H1 (cell line): ENCODE results near the gene IGSF11. TPM values are rescaled to one million over a fixed set of nuclear protein-coding genes. Genes with fewer than 3 reads are reported as not detected.

ENCODE experiments used
- CTCF ChIA-PET: fragments of 300-600 bp; sonication (Branson Sonifier 250); formaldehyde crosslinking; loops from one replicate; lab custom pipeline; 2021; ENCODE audit not compliant: partially characterized antibody; lab: Charles Lee
- POLR2A ChIA-PET: fragments of 300-600 bp; sonication (Branson Sonifier 250); formaldehyde crosslinking; loops from one replicate; lab custom pipeline; 2021; ENCODE audit warnings: inconsistent platforms; ENCODE audit not compliant: partially characterized antibody; lab: Charles Lee
- DNase-seq, 2 experiments: peaks; one replicate each; pipeline versions ENCODE4 v3.0.0 to v3.0.0-alpha.2; 2010 to 2022; ENCODE audit warnings: low spot score in 2 of 2, low read depth in 1 of 2, mixed read lengths in 1 of 2
- FAIRE-seq: peaks from 2 replicates; lab custom pipeline; 2011; peaks lifted over from hg19 to GRCh38; lab: Jason Lieb, UNC
- H2AFZ ChIP-seq: 2 replicates; pipeline ENCODE4 v1.8.1; 2012; ENCODE audit warnings: low read length, inconsistent platforms
- H2AK5ac ChIP-seq: 2 replicates; pipeline ENCODE4 v1.6.1; 2013; ENCODE audit warnings: low read depth, low read length
- H2BK120ac ChIP-seq: replicated peaks from 2 replicates; pipeline ENCODE3; 2013; ENCODE audit warnings: low read depth, low read length, inconsistent platforms
- H2BK12ac ChIP-seq: 2 replicates; pipeline ENCODE4 v1.6.1; 2013; ENCODE audit warnings: low read depth, low read length
- H2BK15ac ChIP-seq: 2 replicates; pipeline ENCODE4 v1.6.1; 2013; ENCODE audit warnings: low read length
- H2BK20ac ChIP-seq: 2 replicates; pipeline ENCODE4 v1.6.1; 2013; ENCODE audit warnings: low read length
- H2BK5ac ChIP-seq: 2 replicates; pipeline ENCODE4 v1.6.1; 2013; ENCODE audit warnings: low read depth, low read length
- H3K14ac ChIP-seq: 2 replicates; pipeline ENCODE4 v1.6.1; 2013; ENCODE audit warnings: inconsistent platforms; ENCODE audit not compliant: insufficient read length
- H3K18ac ChIP-seq: 2 replicates; pipeline ENCODE4 v1.6.1; 2013; ENCODE audit warnings: low read length; ENCODE audit errors: extremely low read depth
- H3K23ac ChIP-seq: 2 replicates; pipeline ENCODE4 v1.6.1; 2013; ENCODE audit warnings: inconsistent platforms; ENCODE audit not compliant: insufficient read length
- H3K23me2 ChIP-seq: 2 replicates; pipeline ENCODE4 v1.6.1; 2013; ENCODE audit warnings: low read depth, low read length
- H3K27ac ChIP-seq: 2 replicates; pipeline ENCODE4 v1.6.1; 2011; ENCODE audit warnings: low read depth, low read length, inconsistent platforms
- H3K27me3 ChIP-seq, 4 experiments: replicated peaks in 1 of 4; 1 replicate in 1 of 4; 2 replicates in 3 of 4; pipeline versions ENCODE4 v1.6.1 to v1.8.1; 2011 to 2013; ENCODE audit warnings: low read length in 3 of 4, mild to moderate bottlenecking in 3 of 4, inconsistent platforms in 2 of 4, mixed read lengths in 2 of 4, moderate library complexity in 1 of 4; ENCODE audit not compliant: control insufficient read depth in 3 of 4, insufficient read depth in 3 of 4; ENCODE audit errors: extremely low read depth in 1 of 4
- H3K36me3 ChIP-seq, 4 experiments: 2 replicates each; pipeline versions ENCODE4 v1.6.1 to v1.8.1; 2011 to 2013; ENCODE audit warnings: mild to moderate bottlenecking in 4 of 4, low read length in 3 of 4, moderate library complexity in 2 of 4, control low read depth in 1 of 4, inconsistent platforms in 1 of 4; ENCODE audit not compliant: insufficient read depth in 4 of 4, control insufficient read depth in 2 of 4
- H3K4ac ChIP-seq: replicated peaks from 2 replicates; pipeline ENCODE3; 2013; ENCODE audit warnings: low read length, low read depth, mixed read lengths, inconsistent platforms; ENCODE audit not compliant: insufficient read length
- H3K4me1 ChIP-seq, 4 experiments: replicated peaks in 1 of 4; 1 replicate in 1 of 4; 2 replicates in 3 of 4; pipeline versions ENCODE4 v1.6.1 to v1.8.1; 2011 to 2013; ENCODE audit warnings: low read length in 3 of 4, inconsistent platforms in 2 of 4, mixed read lengths in 1 of 4; ENCODE audit not compliant: insufficient read depth in 4 of 4, control insufficient read depth in 3 of 4
- H3K4me2 ChIP-seq, 2 experiments: 2 replicates each; pipeline versions ENCODE4 v1.6.1 to v1.8.1; 2011 to 2013; ENCODE audit warnings: low read depth in 2 of 2, low read length in 2 of 2, control low read depth in 1 of 2, inconsistent platforms in 1 of 2, mild to moderate bottlenecking in 1 of 2; ENCODE audit not compliant: insufficient read depth in 1 of 2
- H3K4me3 ChIP-seq, 4 experiments: fragments of 200-600, 300-600 bp in 1 of 4; sonication (generic), shearing (Covaris generic), sonication (Bioruptor Twin) in 1 of 4; 2 replicates each; pipeline versions ENCODE4 v1.5.1 to v1.8.1; 2011 to 2016; ENCODE audit warnings: low read length in 4 of 4, low read depth in 3 of 4, control low read depth in 2 of 4, inconsistent platforms in 2 of 4, mild to moderate bottlenecking in 2 of 4, mixed read lengths in 1 of 4, moderate library complexity in 1 of 4; ENCODE audit not compliant: insufficient read depth in 2 of 4; ENCODE audit errors: extremely low read depth in 1 of 4
- H3K56ac ChIP-seq: replicated peaks from 2 replicates; pipeline ENCODE3; 2013; ENCODE audit warnings: low read depth, mild to moderate bottlenecking, mixed read lengths, low read length, inconsistent platforms; ENCODE audit not compliant: insufficient read length
- H3K79me1 ChIP-seq: 2 replicates; pipeline ENCODE4 v1.6.1; 2013; ENCODE audit warnings: low read depth, low read length, control low read depth
- H3K79me2 ChIP-seq, 2 experiments: 2 replicates each; pipeline versions ENCODE4 v1.6.1 to v1.8.1; 2012 to 2013; ENCODE audit warnings: low read length in 2 of 2, mild to moderate bottlenecking in 2 of 2, inconsistent platforms in 1 of 2; ENCODE audit not compliant: insufficient read depth in 2 of 2, control insufficient read depth in 1 of 2
- H3K9ac ChIP-seq, 4 experiments: replicated peaks in 1 of 4; 1 replicate in 1 of 4; 2 replicates in 3 of 4; pipeline versions ENCODE4 v1.6.1 to v1.8.1; 2011 to 2013; ENCODE audit warnings: low read depth in 3 of 4, low read length in 3 of 4, control low read depth in 2 of 4, mild to moderate bottlenecking in 2 of 4, moderate library complexity in 2 of 4, inconsistent platforms in 1 of 4; ENCODE audit errors: extremely low read depth in 1 of 4
- H3K9me3 ChIP-seq, 2 experiments: 2 replicates each; pipeline versions ENCODE4 v1.6.1 to v1.8.1; 2012 to 2013; ENCODE audit warnings: mild to moderate bottlenecking in 2 of 2, moderate library complexity in 2 of 2, control low read depth in 1 of 2, inconsistent platforms in 1 of 2, low read depth in 1 of 2, low read length in 1 of 2, mixed read lengths in 1 of 2; ENCODE audit not compliant: insufficient read depth in 2 of 2
- H4K20me1 ChIP-seq, 2 experiments: replicated peaks in 1 of 2; 2 replicates each; pipeline versions ENCODE3 to v1.8.1; 2011 to 2013; ENCODE audit warnings: inconsistent platforms in 2 of 2, low read length in 2 of 2, mild to moderate bottlenecking in 1 of 2; ENCODE audit not compliant: insufficient read depth in 2 of 2, control insufficient read depth in 1 of 2
- H4K5ac ChIP-seq: 2 replicates; pipeline ENCODE4 v1.6.1; 2013; ENCODE audit warnings: low read length, low read depth, mixed read lengths, inconsistent platforms; ENCODE audit not compliant: insufficient read length
- H4K8ac ChIP-seq: 2 replicates; pipeline ENCODE4 v1.8.0; 2013; ENCODE audit warnings: mild to moderate bottlenecking, moderate library complexity, low read length, inconsistent platforms; ENCODE audit not compliant: insufficient read depth; ENCODE audit errors: extremely low read depth
- H4K91ac ChIP-seq: replicated peaks from 2 replicates; pipeline ENCODE3; 2013; ENCODE audit warnings: low read length, mixed read lengths, inconsistent platforms; ENCODE audit not compliant: insufficient read length
- KDM1A ChIP-seq: fragments of 200-600, 300-600 bp; sonication (generic); IDR thresholded peaks from 2 replicates; pipeline ENCODE4 v1.7.1; 2016; ENCODE audit warnings: mild to moderate bottlenecking, low read length, borderline replicate concordance
- SP1 ChIP-seq: IDR thresholded peaks from 2 replicates; pipeline ENCODE4 v1.6.1; 2011; ENCODE audit warnings: low read depth, low read length
- WGBS, 2 experiments: shearing (Covaris generic) in 1 of 2; methylation state at CpG; one replicate each; pipeline versions ENCODE4 v1.1.6 to v1.1.7; 2013 to 2015; ENCODE audit warnings: low lambda C conversion rate in 2 of 2, mixed read lengths in 2 of 2, inconsistent platforms in 1 of 2, low coverage in 1 of 2, missing lambda C conversion rate in 1 of 2; ENCODE audit not compliant: insufficient replicate concordance in 2 of 2, insufficient coverage in 1 of 2, insufficient read length in 1 of 2; ENCODE audit errors: extremely low coverage in 1 of 2, missing lambda C conversion rate in 1 of 2; 5-methylcytosine and 5-hydroxymethylcytosine counted together
- polyA plus RNA-seq, 7 experiments: library from polyadenylated mRNA; depleted of rRNA in 3 of 7; stranded (reverse) in 5 of 7; unstranded in 2 of 7; fragments of >200 nt in 5 of 7; fragments of 200-250 nt in 2 of 7; gene quantifications; 1 replicate in 5 of 7; 2 replicates in 1 of 7; 4 replicates in 1 of 7; pipeline versions ENCODE4 v1.2.1 to v1.2.3, GENCODE V29; 2011 to 2013; ENCODE audit warnings: missing spikeins in 2 of 7, mixed read lengths in 2 of 7
- total RNA-seq: library from RNA; stranded (reverse); fragmentation: NEBNext Ultra II Directional; extraction: Animal tissue kit (Norgen Biotek cat#: 25700); gene quantifications from 2 replicates; pipeline ENCODE4 v1.2.1, GENCODE V29; 2021

The IGSF11 gene
- total and polyA plus RNA-seq, 2 of the 8 experiments (the other 6 are each of a cell fraction or from before 2014, with no cell fraction given) = 1.1 to 4.1 TPM

- Histone ChIP-seq H3K4me2 (no peak overlapping the region), H2AK5ac (no peak overlapping the region), H2BK20ac (no peak overlapping the region), H3K27ac (no peak overlapping the region), H3K14ac (no peak overlapping the region), H3K79me2 (no peaks in the 10 kb centered on the region), H3K56ac (no peak overlapping the region), H3K4me3 (no peak overlapping the region), H4K91ac (no peak overlapping the region), H3K18ac (no peak overlapping the region), H2BK5ac (no peak overlapping the region), H2BK120ac (no peak overlapping the region), H4K5ac (no peak overlapping the region), H3K4ac (no peak overlapping the region), H2AFZ (no peak overlapping the region), H3K23me2 (no peaks in the 10 kb centered on the region), H3K79me1 (no peaks in the 10 kb centered on the region), H3K27me3 (no peaks in the 10 kb centered on the region), H3K9ac (no peak overlapping the region), H3K36me3 (no peaks in the 10 kb centered on the region), H2BK15ac (no peak overlapping the region), H3K4me1 (peaks cover 0 to 3% (median 0%) of the 10 kb centered on the region in 4 experiments; a peak in 2 of 7 replicates), H4K8ac (0 out of 2 replicates have a peak overlapping the region, but pooled peaks have one; percentile 25), H3K9me3 (no peaks in the 10 kb centered on the region), H2BK12ac (no peak overlapping the region), H4K20me1 (no peaks in the 10 kb centered on the region), H3K23ac (no peak overlapping the region)
- POLR2A ChIA-PET = no interaction called here
- CTCF ChIA-PET = interaction anchor here (0.9 to 8.0 kb wide), 2 partner anchors 28 to 57 kb away, joined by 3 to 42 read pairs; no protein-coding TSS in a partner anchor
- DNase-seq = no peak
- WGBS, 2 experiments = 87% methylated on average over 3 of the region's 3 CpGs; no CpG with 5 or more reads in 1 of the 2 experiments
- no peak for FAIRE-seq
- TF ChIP-seq KDM1A (no peak), SP1 (peak; percentile 44; the same call in 1 of the 2 replicates)
Observed at GRCh38 chr3:118912188-118912587, 122.5 kb downstream of the IGSF11 start.
